ENCODE data around the gene RANBP17.

Gene RANBP17

GRCh38 chr5:170846416-170846815, 15.4 kb upstream of the RANBP17 start:
- no peak for DNase-seq (ENCODE audit: low read depth in 1 of 2, low spot score in 1 of 2)
- Histone ChIP-seq H3K4me3 (replicated peaks; ENCODE audit: insufficient read depth, low read length) (no peak overlapping the region), H3K27ac (replicated peaks) (no peak overlapping the region), H3K27me3 (ENCODE audit: insufficient read depth, poor library complexity, severe bottlenecking) (no peaks in the 10 kb centered on the region)
- no peak for TF ChIP-seq POLR2AphosphoS5 (IDR thresholded peaks at IDR 0.05; ENCODE audit: low read depth)
- TF ChIP-seq SPI1 (IDR thresholded peaks at IDR 0.05; ENCODE audit: borderline replicate concordance, low read depth): no peak
- TF ChIP-seq, protein P1, sequence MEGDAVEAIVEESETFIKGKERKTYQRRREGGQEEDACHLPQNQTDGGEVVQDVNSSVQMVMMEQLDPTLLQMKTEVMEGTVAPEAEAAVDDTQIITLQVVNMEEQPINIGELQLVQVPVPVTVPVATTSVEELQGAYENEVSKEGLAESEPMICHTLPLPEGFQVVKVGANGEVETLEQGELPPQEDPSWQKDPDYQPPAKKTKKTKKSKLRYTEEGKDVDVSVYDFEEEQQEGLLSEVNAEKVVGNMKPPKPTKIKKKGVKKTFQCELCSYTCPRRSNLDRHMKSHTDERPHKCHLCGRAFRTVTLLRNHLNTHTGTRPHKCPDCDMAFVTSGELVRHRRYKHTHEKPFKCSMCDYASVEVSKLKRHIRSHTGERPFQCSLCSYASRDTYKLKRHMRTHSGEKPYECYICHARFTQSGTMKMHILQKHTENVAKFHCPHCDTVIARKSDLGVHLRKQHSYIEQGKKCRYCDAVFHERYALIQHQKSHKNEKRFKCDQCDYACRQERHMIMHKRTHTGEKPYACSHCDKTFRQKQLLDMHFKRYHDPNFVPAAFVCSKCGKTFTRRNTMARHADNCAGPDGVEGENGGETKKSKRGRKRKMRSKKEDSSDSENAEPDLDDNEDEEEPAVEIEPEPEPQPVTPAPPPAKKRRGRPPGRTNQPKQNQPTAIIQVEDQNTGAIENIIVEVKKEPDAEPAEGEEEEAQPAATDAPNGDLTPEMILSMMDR (IDR thresholded peaks at IDR 0.05; ENCODE audit: insufficient read depth, low read length): no peak
- TF ChIP-seq, protein P2, sequence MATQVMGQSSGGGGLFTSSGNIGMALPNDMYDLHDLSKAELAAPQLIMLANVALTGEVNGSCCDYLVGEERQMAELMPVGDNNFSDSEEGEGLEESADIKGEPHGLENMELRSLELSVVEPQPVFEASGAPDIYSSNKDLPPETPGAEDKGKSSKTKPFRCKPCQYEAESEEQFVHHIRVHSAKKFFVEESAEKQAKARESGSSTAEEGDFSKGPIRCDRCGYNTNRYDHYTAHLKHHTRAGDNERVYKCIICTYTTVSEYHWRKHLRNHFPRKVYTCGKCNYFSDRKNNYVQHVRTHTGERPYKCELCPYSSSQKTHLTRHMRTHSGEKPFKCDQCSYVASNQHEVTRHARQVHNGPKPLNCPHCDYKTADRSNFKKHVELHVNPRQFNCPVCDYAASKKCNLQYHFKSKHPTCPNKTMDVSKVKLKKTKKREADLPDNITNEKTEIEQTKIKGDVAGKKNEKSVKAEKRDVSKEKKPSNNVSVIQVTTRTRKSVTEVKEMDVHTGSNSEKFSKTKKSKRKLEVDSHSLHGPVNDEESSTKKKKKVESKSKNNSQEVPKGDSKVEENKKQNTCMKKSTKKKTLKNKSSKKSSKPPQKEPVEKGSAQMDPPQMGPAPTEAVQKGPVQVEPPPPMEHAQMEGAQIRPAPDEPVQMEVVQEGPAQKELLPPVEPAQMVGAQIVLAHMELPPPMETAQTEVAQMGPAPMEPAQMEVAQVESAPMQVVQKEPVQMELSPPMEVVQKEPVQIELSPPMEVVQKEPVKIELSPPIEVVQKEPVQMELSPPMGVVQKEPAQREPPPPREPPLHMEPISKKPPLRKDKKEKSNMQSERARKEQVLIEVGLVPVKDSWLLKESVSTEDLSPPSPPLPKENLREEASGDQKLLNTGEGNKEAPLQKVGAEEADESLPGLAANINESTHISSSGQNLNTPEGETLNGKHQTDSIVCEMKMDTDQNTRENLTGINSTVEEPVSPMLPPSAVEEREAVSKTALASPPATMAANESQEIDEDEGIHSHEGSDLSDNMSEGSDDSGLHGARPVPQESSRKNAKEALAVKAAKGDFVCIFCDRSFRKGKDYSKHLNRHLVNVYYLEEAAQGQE (IDR thresholded peaks at IDR 0.05; ENCODE audit: insufficient replicate concordance, low read depth): no peak
- TF ChIP-seq GABPA (IDR thresholded peaks at IDR 0.05; ENCODE audit: low read depth): no peak

DNA sequence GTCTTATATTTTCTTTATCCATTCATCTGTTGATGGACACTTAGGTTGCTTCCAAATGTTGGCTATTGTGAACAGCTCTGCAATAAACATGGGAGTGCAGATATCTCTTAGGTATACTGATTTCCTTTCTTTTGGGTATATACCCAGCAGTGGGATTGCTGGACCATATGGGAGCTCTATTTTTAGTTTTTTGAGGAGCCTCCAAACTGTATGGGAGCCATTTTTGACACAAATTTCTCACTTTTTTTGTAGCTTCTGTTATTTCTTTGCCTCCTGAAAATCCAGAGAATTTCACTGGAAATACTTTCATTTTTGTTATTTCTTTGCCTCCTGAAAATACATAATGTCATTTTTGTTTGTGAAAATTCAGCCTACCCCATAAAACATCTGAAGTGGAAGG, 15.0 kb upstream of the RANBP17 start:
- Histone ChIP-seq H3K27ac (replicated peaks) (no peak overlapping the region), H3K27me3 (ENCODE audit: insufficient read depth, poor library complexity, severe bottlenecking) (no peaks in the 10 kb centered on the region), H3K4me3 (replicated peaks; ENCODE audit: insufficient read depth, low read length) (no peak overlapping the region)
- DNase-seq (ENCODE audit: low read depth in 1 of 2, low spot score in 1 of 2): no peak
- TF ChIP-seq, protein P2 (IDR thresholded peaks at IDR 0.05; ENCODE audit: insufficient replicate concordance, low read depth): no peak
- TF ChIP-seq, protein P1 (IDR thresholded peaks at IDR 0.05; ENCODE audit: insufficient read depth, low read length): no peak
- TF ChIP-seq POLR2AphosphoS5 (IDR thresholded peaks at IDR 0.05; ENCODE audit: low read depth) (no peak), GABPA (IDR thresholded peaks at IDR 0.05; ENCODE audit: low read depth) (no peak), SPI1 (IDR thresholded peaks at IDR 0.05; ENCODE audit: borderline replicate concordance, low read depth) (no peak)

- TF ChIP-seq GABPA (IDR thresholded peaks at IDR 0.05; ENCODE audit: low read depth): no peak
- TF ChIP-seq, protein P1 (IDR thresholded peaks at IDR 0.05; ENCODE audit: insufficient read depth, low read length): no peak
- TF ChIP-seq, protein P2 (IDR thresholded peaks at IDR 0.05; ENCODE audit: insufficient replicate concordance, low read depth): no peak
- no peak for TF ChIP-seq POLR2AphosphoS5 (IDR thresholded peaks at IDR 0.05; ENCODE audit: low read depth)
- TF ChIP-seq SPI1 (IDR thresholded peaks at IDR 0.05; ENCODE audit: borderline replicate concordance, low read depth): no peak
Observed at GRCh38 chr5:170848033-170848432, 13.8 kb upstream of the RANBP17 start.

More at GRCh38 chr5:170848033-170848432, 13.8 kb upstream of the RANBP17 start:
- Histone ChIP-seq H3K4me3 (replicated peaks; ENCODE audit: insufficient read depth, low read length) (no peak overlapping the region), H3K27me3 (ENCODE audit: insufficient read depth, poor library complexity, severe bottlenecking) (no peaks in the 10 kb centered on the region), H3K27ac (replicated peaks) (no peak overlapping the region)
- no peak for DNase-seq (ENCODE audit: low read depth in 1 of 2, low spot score in 1 of 2)

All from HL-60 (cell line).